Tibial nerve (tissue), 4 donors: ENCODE measurements around the gene TNS2.

Experiments used
- CTCF ChIP-seq, 5 experiments: fragments of 200-600 bp in 3 of 5; fragments of 450-650 bp in 2 of 5; sonication (generic) in 3 of 5; IDR thresholded peaks; one replicate each; pipeline ENCODE4 v1.5.1; 2016 to 2019; ENCODE audit warnings: antibody characterized with exemption in 5 of 5, mild to moderate bottlenecking in 3 of 5, moderate library complexity in 2 of 5
- EP300 ChIP-seq, 2 donors: sonication (generic); formaldehyde crosslinking; IDR thresholded peaks; one replicate each; pipeline ENCODE4 v1.6.1; 2017; ENCODE audit warnings: antibody characterized with exemption in 2 of 2, mild to moderate bottlenecking in 1 of 2
- POLR2A ChIP-seq, 2 donors: fragments of 450-650 bp; IDR thresholded peaks; one replicate each; pipeline ENCODE4 v1.6.1; 2017; ENCODE audit warnings: antibody characterized with exemption in 2 of 2, mild to moderate bottlenecking in 2 of 2, moderate library complexity in 2 of 2

GRCh38 chr12:53042607-53043454 is 7.0 kb upstream of the TNS2 start:
- TF ChIP-seq CTCF (IDR thresholded peaks at IDR 0.05) (no peak), POLR2A (IDR thresholded peaks at IDR 0.05) (no peak), EP300 (IDR thresholded peaks at IDR 0.05) (no peak)
